Stomach (tissue), 9 donors: ENCODE measurements around the gene SCG2. TPM values are rescaled to one million over a fixed set of nuclear protein-coding genes. Genes with fewer than 3 reads are reported as not detected.

ENCODE experiments used
- DNase-seq, 2 donors: peaks; one replicate each; pipeline versions ENCODE4 v3.0.0 to v3.0.0-alpha.2; 2013 to 2019
- H3K27ac ChIP-seq, 5 donors: fragments of 200-600 bp in 4 of 5; sonication (generic) in 4 of 5; one replicate each; pipeline ENCODE4 v1.5.1; 2013 to 2019; ENCODE audit warnings: mild to moderate bottlenecking in 1 of 5, moderate library complexity in 1 of 5
- H3K27me3 ChIP-seq, 3 donors: fragments of 200-600 bp; sonication (generic); one replicate each; pipeline ENCODE4 v1.5.1; 2017 to 2019; ENCODE audit warnings: mixed run types in 1 of 3
- H3K36me3 ChIP-seq, 4 donors: fragments of 200-600 bp; sonication (generic); 1 replicate in 3 of 4; 2 replicates in 1 of 4; pipeline ENCODE4 v1.5.1; 2016 to 2019
- H3K4me1 ChIP-seq, 4 donors: fragments of 200-600 bp; sonication (generic); one replicate each; pipeline ENCODE4 v1.5.1; 2016 to 2019
- H3K4me3 ChIP-seq, 4 donors: fragments of 200-600 bp; sonication (generic) in 3 of 4; one replicate each; pipeline ENCODE4 v1.5.1; 2016 to 2019; ENCODE audit warnings: mild to moderate bottlenecking in 1 of 4
- H3K9me3 ChIP-seq, 4 donors: fragments of 200-600 bp; sonication (generic); one replicate each; pipeline ENCODE4 v1.5.1; 2016 to 2019
- EP300 ChIP-seq: sonication (generic); formaldehyde crosslinking; IDR thresholded peaks from one replicate; pipeline ENCODE4 v1.6.1; 2017; ENCODE audit warnings: antibody characterized with exemption
- POLR2A ChIP-seq, 4 donors: fragments of 450-650 bp; IDR thresholded peaks; one replicate each; pipeline ENCODE4 v1.6.1; 2016; ENCODE audit warnings: antibody characterized with exemption in 4 of 4, control low read depth in 2 of 4, mild to moderate bottlenecking in 1 of 4, moderate library complexity in 1 of 4
- POLR2AphosphoS5 ChIP-seq, 3 donors: sonication (generic); formaldehyde crosslinking; IDR thresholded peaks; one replicate each; pipeline ENCODE4 v1.6.1; 2016; ENCODE audit warnings: antibody characterized with exemption in 3 of 3
- WGBS, 5 donors: extraction: QIAGEN DNeasy Blood & Tissue Kit in 3 of 5; methylation state at CpG; one replicate each; pipeline versions ENCODE4 v1.1.5 to v1.1.7; 2013 to 2018; 5-methylcytosine and 5-hydroxymethylcytosine counted together
- intact Hi-C: fragments of 100-400 bp; cut with DNase I; formaldehyde crosslinking; loops from one replicate; pipeline ENCODE4 v1.15.1; 2023; ENCODE audit warnings: low total_unique reads
- polyA plus RNA-seq, 3 donors: library from polyadenylated mRNA; stranded (reverse); fragments of 200-250 nt; gene quantifications; one replicate each; pipeline ENCODE4 v1.2.3, GENCODE V29; 2013
- total RNA-seq, 5 donors: library from RNA; depleted of rRNA; stranded (reverse); fragments of >200 nt; gene quantifications; one replicate each; pipeline versions ENCODE4 v1.1.0 to v1.2.3, GENCODE V29; 2014 to 2016
- TF ChIP-seq, protein P1 (sequence below), 7 experiments: fragments of 450-650 bp in 4 of 7; fragments of 200-600 bp in 3 of 7; sonication (generic) in 3 of 7; IDR thresholded peaks; one replicate each; pipeline ENCODE4 v1.5.1; 2016 to 2019; ENCODE audit warnings: antibody characterized with exemption in 7 of 7, control low read depth in 2 of 7, mild to moderate bottlenecking in 1 of 7
- donor health status: healthy with polysubstance abuse.
- donor health status: Bipolar disorder and iron deficiency.
- donor health status: healthy.

Gene SCG2
- total and polyA plus RNA-seq, 8 donors: 0.58 to 11.7 (median 2.7) TPM

DNA sequence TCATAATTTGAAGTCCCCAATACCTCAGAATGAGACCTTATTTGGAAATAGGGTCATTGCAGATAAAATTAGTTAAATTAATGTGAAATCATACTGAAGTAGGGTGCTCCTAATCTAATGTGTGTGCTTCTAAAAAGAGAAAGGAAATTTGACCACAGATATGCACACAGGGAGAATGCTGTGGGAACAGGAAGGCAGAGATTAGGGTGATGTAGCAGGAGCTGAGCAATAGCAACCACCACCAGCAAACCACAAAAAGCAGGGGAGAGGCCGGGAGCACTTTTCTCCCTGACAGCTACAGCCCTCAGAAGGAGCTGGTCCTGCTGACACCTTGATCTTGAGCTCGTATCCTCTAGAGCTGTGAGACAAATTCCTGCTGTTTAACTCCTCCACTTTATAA lies 24.6 kb upstream of the SCG2 start:
- intact Hi-C loops: no loop called here
- TF ChIP-seq, protein P1, sequence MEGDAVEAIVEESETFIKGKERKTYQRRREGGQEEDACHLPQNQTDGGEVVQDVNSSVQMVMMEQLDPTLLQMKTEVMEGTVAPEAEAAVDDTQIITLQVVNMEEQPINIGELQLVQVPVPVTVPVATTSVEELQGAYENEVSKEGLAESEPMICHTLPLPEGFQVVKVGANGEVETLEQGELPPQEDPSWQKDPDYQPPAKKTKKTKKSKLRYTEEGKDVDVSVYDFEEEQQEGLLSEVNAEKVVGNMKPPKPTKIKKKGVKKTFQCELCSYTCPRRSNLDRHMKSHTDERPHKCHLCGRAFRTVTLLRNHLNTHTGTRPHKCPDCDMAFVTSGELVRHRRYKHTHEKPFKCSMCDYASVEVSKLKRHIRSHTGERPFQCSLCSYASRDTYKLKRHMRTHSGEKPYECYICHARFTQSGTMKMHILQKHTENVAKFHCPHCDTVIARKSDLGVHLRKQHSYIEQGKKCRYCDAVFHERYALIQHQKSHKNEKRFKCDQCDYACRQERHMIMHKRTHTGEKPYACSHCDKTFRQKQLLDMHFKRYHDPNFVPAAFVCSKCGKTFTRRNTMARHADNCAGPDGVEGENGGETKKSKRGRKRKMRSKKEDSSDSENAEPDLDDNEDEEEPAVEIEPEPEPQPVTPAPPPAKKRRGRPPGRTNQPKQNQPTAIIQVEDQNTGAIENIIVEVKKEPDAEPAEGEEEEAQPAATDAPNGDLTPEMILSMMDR (IDR thresholded peaks at IDR 0.05): no peak
- no peak for TF ChIP-seq POLR2A (IDR thresholded peaks at IDR 0.05)
- no peak for TF ChIP-seq EP300
- no peak for TF ChIP-seq POLR2AphosphoS5 (IDR thresholded peaks at IDR 0.05)
- WGBS, 5 donors: 30 to 56% (median 40%) methylated on average over 2 of the region's 2 CpGs
- Histone ChIP-seq H3K36me3 (no peaks in the 10 kb centered on the region), H3K27ac (no peak overlapping the region), H3K9me3 (no peaks in the 10 kb centered on the region), H3K27me3 (no peaks in the 10 kb centered on the region), H3K4me1 (no peaks in the 10 kb centered on the region), H3K4me3 (no peak overlapping the region)
- no peak for DNase-seq

DNA sequence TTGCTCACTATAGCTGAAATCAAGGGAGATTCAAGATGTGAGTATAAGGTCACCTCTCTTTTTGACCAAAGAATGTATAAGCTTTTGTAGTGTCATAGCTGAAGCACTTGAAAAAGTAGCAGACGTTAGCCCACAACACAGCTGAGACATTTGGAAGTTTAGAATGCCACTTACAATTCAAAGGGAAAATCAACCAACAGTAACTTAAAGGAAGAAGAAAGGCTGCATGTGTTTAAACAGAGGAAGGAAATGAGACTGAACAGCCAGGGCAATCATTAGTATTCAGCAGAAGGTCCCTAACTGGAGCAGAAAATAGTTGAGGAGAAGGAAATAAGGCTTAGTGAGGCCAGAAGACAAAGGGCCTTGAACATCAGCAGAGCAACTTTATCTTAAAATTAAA lies 23.5 kb upstream of the SCG2 start:
- WGBS, 5 donors: 58 to 78% (median 68%) methylated on average over 1 of the region's 1 CpG
- no peak for DNase-seq
- Histone ChIP-seq H3K27ac (no peak overlapping the region), H3K4me3 (no peak overlapping the region), H3K27me3 (peaks cover 0 to under 1% (median 0%) of the 10 kb centered on the region in 3 donors), H3K4me1 (no peaks in the 10 kb centered on the region), H3K36me3 (no peaks in the 10 kb centered on the region), H3K9me3 (no peaks in the 10 kb centered on the region)
- TF ChIP-seq, protein P1 (IDR thresholded peaks at IDR 0.05): no peak
- TF ChIP-seq POLR2A (IDR thresholded peaks at IDR 0.05) (no peak), EP300 (no peak), POLR2AphosphoS5 (IDR thresholded peaks at IDR 0.05) (no peak)
- intact Hi-C loops: no loop called here

DNA sequence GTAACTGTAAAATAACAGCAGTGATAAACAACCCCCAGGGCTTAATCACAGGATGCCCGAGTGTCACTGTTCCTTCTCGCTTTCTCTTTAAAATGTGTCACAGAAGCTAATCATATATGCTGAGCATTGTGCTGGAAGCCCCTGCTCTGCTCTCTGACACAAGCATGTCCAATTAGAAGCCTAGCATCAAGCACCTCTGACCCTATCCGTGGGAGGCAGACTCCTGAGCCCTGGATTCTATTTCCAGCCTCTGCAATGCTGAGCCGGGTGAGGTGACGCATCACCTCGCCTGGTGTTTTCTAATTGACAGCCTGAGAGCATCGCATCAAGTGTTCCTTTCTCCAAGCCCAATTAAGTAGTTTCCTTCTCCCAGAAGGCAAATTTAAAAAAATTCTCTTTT lies 19.7 kb upstream of the SCG2 start:
- Histone ChIP-seq H3K27me3 (peaks cover 0 to 8% (median 0%) of the 10 kb centered on the region in 3 donors), H3K4me1 (no peaks in the 10 kb centered on the region), H3K36me3 (no peaks in the 10 kb centered on the region), H3K4me3 (no peak overlapping the region), H3K27ac (no peak overlapping the region), H3K9me3 (no peaks in the 10 kb centered on the region)
- WGBS, 5 donors: 53 to 72% (median 65%) methylated on average over 7 of the region's 7 CpGs
- no peak for DNase-seq
- intact Hi-C loops: no loop called here
- TF ChIP-seq, protein P1 (IDR thresholded peaks at IDR 0.05): no peak
- no peak for TF ChIP-seq EP300
- TF ChIP-seq POLR2A (IDR thresholded peaks at IDR 0.05): no peak
- no peak for TF ChIP-seq POLR2AphosphoS5 (IDR thresholded peaks at IDR 0.05)

DNA sequence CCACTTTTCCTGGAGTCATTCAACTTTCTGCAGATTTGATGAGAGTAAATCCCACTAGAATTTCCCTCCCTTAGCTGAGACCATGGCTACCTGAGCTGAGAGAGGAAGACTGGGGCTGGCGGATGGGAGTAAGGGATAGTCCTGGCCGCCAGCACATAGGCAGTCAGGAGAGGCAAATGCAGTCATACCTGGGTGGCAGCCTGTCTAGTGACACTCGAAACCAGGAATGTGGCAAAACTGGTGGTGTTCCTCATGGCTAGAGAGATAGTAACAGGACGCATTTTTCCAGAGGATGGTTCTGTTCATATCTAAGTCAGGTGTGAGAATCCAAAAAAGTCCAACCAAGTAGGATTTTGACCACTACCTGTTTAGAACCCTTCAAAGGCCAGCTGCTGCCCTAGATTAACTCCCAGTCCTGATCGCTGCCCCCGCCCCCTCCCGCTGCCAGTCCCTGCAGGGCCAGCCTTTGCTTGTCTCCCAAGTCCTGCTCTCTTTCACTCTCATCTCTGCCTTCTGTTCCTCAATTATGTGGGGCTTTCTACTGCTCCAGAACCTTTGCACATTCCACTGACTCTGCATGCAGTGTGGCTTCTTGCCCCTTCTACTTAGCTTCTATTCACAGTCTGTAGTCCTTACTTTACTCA lies 17.4 kb upstream of the SCG2 start:
- Histone ChIP-seq H3K27ac (no peak overlapping the region), H3K9me3 (no peaks in the 10 kb centered on the region), H3K36me3 (no peaks in the 10 kb centered on the region), H3K4me1 (no peaks in the 10 kb centered on the region), H3K27me3 (peaks cover 0 to 13% (median 0%) of the 10 kb centered on the region in 3 donors), H3K4me3 (no peak overlapping the region)
- DNase-seq: no peak
- 67 to 80% (median 69%) methylated on average over 7 of the region's 7 CpGs for WGBS, 5 donors
- intact Hi-C loops: no loop called here
- TF ChIP-seq, protein P1 (IDR thresholded peaks at IDR 0.05): no peak
- no peak for TF ChIP-seq POLR2A (IDR thresholded peaks at IDR 0.05)
- no peak for TF ChIP-seq EP300
- TF ChIP-seq POLR2AphosphoS5 (IDR thresholded peaks at IDR 0.05): no peak
